Ecto neural progenitor cell (in vitro differentiated cells): ENCODE results near the gene EPHB2.

Experiments used
- DNase-seq: peaks from one replicate; pipeline ENCODE4 v3.0.0-alpha.2; 2018; ENCODE audit warnings: low spot score

EPHB2 gene

GRCh38 chr1:22886211-22886610, 175.6 kb downstream of the EPHB2 start:
- no peak for DNase-seq

GRCh38 chr1:22887491-22887890, 176.9 kb downstream of the EPHB2 start:
- DNase-seq: no peak

- DNase-seq: no peak
Measured at GRCh38 chr1:22888320-22889075, 177.9 kb downstream of the EPHB2 start.

GRCh38 chr1:22889213-22889827, 178.7 kb downstream of the EPHB2 start:
- DNase-seq: no peak

GRCh38 chr1:22892789-22893188, 182.2 kb downstream of the EPHB2 start:
- DNase-seq: no peak

- DNase-seq: no peak
Measured at GRCh38 chr1:22893292-22893691, 182.7 kb downstream of the EPHB2 start.

- DNase-seq: no peak
Measured at GRCh38 chr1:22895357-22895756, 184.7 kb downstream of the EPHB2 start.

GRCh38 chr1:22896184-22896583, 185.5 kb downstream of the EPHB2 start:
- no peak for DNase-seq

GRCh38 chr1:22900451-22900850, 189.8 kb downstream of the EPHB2 start:
- DNase-seq: no peak

- DNase-seq: no peak
Measured at GRCh38 chr1:22903113-22903512, 192.5 kb downstream of the EPHB2 start.

- DNase-seq: no peak
Measured at GRCh38 chr1:22906968-22907367, 196.3 kb downstream of the EPHB2 start.

- DNase-seq: no peak
Measured at GRCh38 chr1:22907528-22907927, 196.9 kb downstream of the EPHB2 start.

- no peak for DNase-seq
Measured at GRCh38 chr1:22908880-22909426, 198.3 kb downstream of the EPHB2 start.

- no peak for DNase-seq
Measured at GRCh38 chr1:22910286-22910685, 199.6 kb downstream of the EPHB2 start.

GRCh38 chr1:22910986-22911651, 200.5 kb downstream of the EPHB2 start:
- no peak for DNase-seq

- no peak for DNase-seq
Measured at GRCh38 chr1:22912311-22912710, 201.7 kb downstream of the EPHB2 start.

GRCh38 chr1:22913421-22914141, 202.9 kb downstream of the EPHB2 start:
- no peak for DNase-seq

GRCh38 chr1:22914156-22914555, 203.5 kb downstream of the EPHB2 start:
- DNase-seq: no peak

- no peak for DNase-seq
Measured at GRCh38 chr1:22914633-22915217, 204.1 kb downstream of the EPHB2 start.

- DNase-seq: no peak
Measured at GRCh38 chr1:22915231-22915630, 204.6 kb downstream of the EPHB2 start.

GRCh38 chr1:22915816-22916470, 205.3 kb downstream of the EPHB2 start:
- DNase-seq: no peak

- no peak for DNase-seq
Measured at GRCh38 chr1:22916471-22916820, 205.8 kb downstream of the EPHB2 start.
